CD4-positive, alpha-beta T cell (primary cell): ENCODE data around the gene CCDC187. TPM values are rescaled to one million over a fixed set of nuclear protein-coding genes. Genes with fewer than 3 reads are reported as not detected.

Experiments used
- ATAC-seq: fragments of 200-7000 bp; cut with Tn5 transposase; one replicate; pipeline ENCODE4 v1.10.0; 2022; ENCODE audit warnings: mild to moderate bottlenecking; ENCODE audit not compliant: poor library complexity
- CTCF ChIA-PET: fragments of 350-600 bp; sonication (Branson Sonifier 250); formaldehyde crosslinking; loops from one replicate; lab custom pipeline; 2021; ENCODE audit warnings: antibody characterized with exemption, inconsistent platforms; lab: Charles Lee
- POLR2A ChIA-PET: fragments of 350-600 bp; sonication (Branson Sonifier 250); formaldehyde crosslinking; loops from one replicate; lab custom pipeline; 2021; ENCODE audit warnings: antibody characterized with exemption, inconsistent platforms; lab: Charles Lee
- DNase-seq, 14 experiments: peaks; one replicate each; pipeline ENCODE4 v3.0.0-alpha.2; 2013 to 2020; ENCODE audit warnings: mixed read lengths in 2 of 14
- H3K27ac ChIP-seq, 2 donors: one replicate each; pipeline versions ENCODE4 v1.5.1 to v1.7.0; 2013; ENCODE audit warnings: low read length in 2 of 2, low read depth in 1 of 2, mild to moderate bottlenecking in 1 of 2
- H3K27me3 ChIP-seq, 2 experiments: 1 replicate in 1 of 2; 2 replicates in 1 of 2; pipeline versions ENCODE4 v1.6.1 to v1.7.0; 2013; ENCODE audit warnings: low read length in 2 of 2, control low read depth in 1 of 2, mild to moderate bottlenecking in 1 of 2, moderate library complexity in 1 of 2; ENCODE audit not compliant: insufficient read depth in 2 of 2, control insufficient read depth in 1 of 2
- H3K36me3 ChIP-seq: one replicate; pipeline ENCODE4 v1.6.1; 2013; ENCODE audit warnings: low read length, control low read depth; ENCODE audit not compliant: insufficient read depth
- H3K4me1 ChIP-seq: one replicate; pipeline ENCODE4 v1.6.1; 2013; ENCODE audit warnings: low read length, control low read depth; ENCODE audit not compliant: insufficient read depth
- H3K4me3 ChIP-seq: one replicate; pipeline ENCODE4 v1.5.1; 2013; ENCODE audit warnings: mild to moderate bottlenecking, low read length, moderate library complexity
- H3K9me3 ChIP-seq, 2 experiments: 1 replicate in 1 of 2; 2 replicates in 1 of 2; pipeline versions ENCODE4 v1.6.1 to v1.7.0; 2013; ENCODE audit warnings: low read length in 2 of 2, mild to moderate bottlenecking in 2 of 2, control low read depth in 1 of 2, moderate library complexity in 1 of 2; ENCODE audit not compliant: control insufficient read depth in 1 of 2, insufficient read depth in 1 of 2
- H3K27ac Mint-ChIP-seq: one replicate; pipeline ENCODE4 v1.8.0; 2020; ENCODE audit warnings: mixed read lengths
- H3K27me3 Mint-ChIP-seq: one replicate; pipeline ENCODE4 v1.8.0; 2021; ENCODE audit warnings: mixed read lengths
- H3K36me3 Mint-ChIP-seq: one replicate; pipeline ENCODE4 v1.8.0; 2021; ENCODE audit warnings: low read depth, mixed read lengths
- H3K4me1 Mint-ChIP-seq: one replicate; pipeline ENCODE4 v1.8.0; 2021; ENCODE audit warnings: low read depth, mixed read lengths
- H3K4me3 Mint-ChIP-seq: one replicate; pipeline ENCODE4 v1.8.0; 2020; ENCODE audit warnings: mild to moderate bottlenecking, mixed read lengths
- H3K9me3 Mint-ChIP-seq: one replicate; pipeline ENCODE4 v1.8.0; 2020; ENCODE audit warnings: mixed read lengths
- intact Hi-C, 2 experiments: fragments of 100-400 bp; cut with DNase I in 1 of 2; cut with micrococcal nuclease in 1 of 2; formaldehyde crosslinking; loops; one replicate each; pipeline versions ENCODE4 v1.15.1 to v1.9.0; 2023 to 2025; cut with DNase I, micrococcal nuclease
- total RNA-seq, 174 experiments: library from RNA in 2 of 174; stranded (reverse) in 2 of 174; gene quantifications; one replicate each; pipeline ENCODE4 v1.2.3 and lab custom pipeline; 2021 to 2026
- TF ChIP-seq, protein P1 (sequence below): fragments of 200-600 bp; IDR thresholded peaks from one replicate; pipeline ENCODE4 v1.8.0; 2022; ENCODE audit warnings: antibody characterized with exemption, mild to moderate bottlenecking

Gene CCDC187
- total RNA-seq, 2 experiments from 2014 or later: not detected

DNA sequence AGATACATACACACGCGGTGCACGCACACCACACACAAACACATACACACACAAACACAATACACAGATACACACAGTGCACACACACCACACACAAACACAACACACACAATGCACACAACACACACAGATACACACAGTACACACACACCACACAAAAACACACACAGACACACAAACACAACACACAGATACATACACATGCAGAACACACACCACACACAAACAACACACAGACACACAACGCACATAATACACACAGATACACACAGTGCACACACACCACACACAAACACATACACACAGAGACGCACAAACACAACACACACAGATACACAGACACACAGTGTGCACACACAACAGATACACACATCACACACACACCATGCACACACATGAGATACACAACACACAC, 5.9 kb upstream of the CCDC187 start:
- peaks cover 0 to 12% of the 10 kb centered on the region in 2 experiments for H3K9me3 ChIP-seq
- H3K27me3 ChIP-seq: peaks cover 20 to 22% of the 10 kb centered on the region in 2 experiments
- no peaks in the 10 kb centered on the region for H3K9me3 Mint-ChIP-seq
- ATAC-seq (no peak), DNase-seq (no peak)
- H3K4me1 ChIP-seq: peaks cover 16% of the 10 kb centered on the region
- no peaks in the 10 kb centered on the region for H3K36me3 ChIP-seq
- H3K4me3 ChIP-seq: no peak overlapping the region
- no peaks in the 10 kb centered on the region for H3K36me3 Mint-ChIP-seq
- TF ChIP-seq, protein P1, sequence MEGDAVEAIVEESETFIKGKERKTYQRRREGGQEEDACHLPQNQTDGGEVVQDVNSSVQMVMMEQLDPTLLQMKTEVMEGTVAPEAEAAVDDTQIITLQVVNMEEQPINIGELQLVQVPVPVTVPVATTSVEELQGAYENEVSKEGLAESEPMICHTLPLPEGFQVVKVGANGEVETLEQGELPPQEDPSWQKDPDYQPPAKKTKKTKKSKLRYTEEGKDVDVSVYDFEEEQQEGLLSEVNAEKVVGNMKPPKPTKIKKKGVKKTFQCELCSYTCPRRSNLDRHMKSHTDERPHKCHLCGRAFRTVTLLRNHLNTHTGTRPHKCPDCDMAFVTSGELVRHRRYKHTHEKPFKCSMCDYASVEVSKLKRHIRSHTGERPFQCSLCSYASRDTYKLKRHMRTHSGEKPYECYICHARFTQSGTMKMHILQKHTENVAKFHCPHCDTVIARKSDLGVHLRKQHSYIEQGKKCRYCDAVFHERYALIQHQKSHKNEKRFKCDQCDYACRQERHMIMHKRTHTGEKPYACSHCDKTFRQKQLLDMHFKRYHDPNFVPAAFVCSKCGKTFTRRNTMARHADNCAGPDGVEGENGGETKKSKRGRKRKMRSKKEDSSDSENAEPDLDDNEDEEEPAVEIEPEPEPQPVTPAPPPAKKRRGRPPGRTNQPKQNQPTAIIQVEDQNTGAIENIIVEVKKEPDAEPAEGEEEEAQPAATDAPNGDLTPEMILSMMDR: no peak
- CTCF ChIA-PET: no interaction called here
- H3K27ac ChIP-seq: no peak overlapping the region
- peaks cover 5% of the 10 kb centered on the region for H3K4me1 Mint-ChIP-seq
- H3K27me3 Mint-ChIP-seq: peaks cover 4% of the 10 kb centered on the region
- POLR2A ChIA-PET: no interaction called here
- no peak overlapping the region for H3K27ac Mint-ChIP-seq
- intact Hi-C loops: no loop called here
- H3K4me3 Mint-ChIP-seq: no peak overlapping the region

DNA sequence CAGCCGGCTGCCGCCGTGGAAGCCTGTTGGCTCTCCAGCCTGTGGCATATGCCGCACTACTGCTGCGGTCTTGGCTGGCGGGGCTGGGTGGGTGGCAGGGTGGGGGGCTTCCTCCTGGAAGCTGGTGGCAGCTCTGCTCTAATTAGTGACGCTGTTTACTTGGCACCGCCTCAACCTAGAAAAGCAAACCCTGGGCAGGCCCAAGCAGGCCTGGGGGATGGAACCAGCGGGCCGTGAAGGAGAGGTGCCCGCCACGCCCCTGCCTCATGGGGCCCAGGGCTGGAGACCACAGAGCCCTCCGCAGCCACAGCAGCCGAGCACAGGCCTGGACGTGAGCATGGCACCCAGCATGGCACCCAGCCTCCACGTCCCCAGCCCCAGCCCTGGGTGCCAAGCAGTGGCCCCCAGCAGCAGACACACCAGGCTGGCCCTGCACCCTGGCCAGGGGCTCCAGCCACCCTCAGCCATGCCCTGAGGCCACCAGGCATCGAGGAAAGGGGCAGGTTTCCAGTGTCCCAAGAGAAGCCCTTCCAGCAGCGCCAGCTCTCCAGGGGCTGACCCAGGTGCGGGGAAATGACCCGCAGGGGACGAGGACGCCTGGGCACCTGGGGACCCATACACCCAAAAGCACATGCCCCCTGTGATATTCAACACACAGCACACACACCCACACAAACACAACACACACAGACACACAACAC, 5.4 kb upstream of the CCDC187 start:
- Histone ChIP-seq H3K36me3 (no peaks in the 10 kb centered on the region), H3K4me1 (peaks cover 16% of the 10 kb centered on the region), H3K9me3 (peaks cover 0 to 6% of the 10 kb centered on the region in 2 experiments), H3K4me3 (no peak overlapping the region), H3K27me3 (peaks cover 20 to 22% of the 10 kb centered on the region in 2 experiments), H3K27ac (no peak overlapping the region)
- ChIA-PET CTCF (no interaction called here), POLR2A (no interaction called here)
- Mint-ChIP-seq H3K9me3 (no peaks in the 10 kb centered on the region), H3K36me3 (no peaks in the 10 kb centered on the region), H3K27ac (no peak overlapping the region), H3K4me1 (peaks cover 5% of the 10 kb centered on the region), H3K4me3 (no peak overlapping the region), H3K27me3 (no peaks in the 10 kb centered on the region)
- intact Hi-C loops: no loop called here
- ATAC-seq: no peak
- TF ChIP-seq, protein P1: no peak
- no peak for DNase-seq

DNA sequence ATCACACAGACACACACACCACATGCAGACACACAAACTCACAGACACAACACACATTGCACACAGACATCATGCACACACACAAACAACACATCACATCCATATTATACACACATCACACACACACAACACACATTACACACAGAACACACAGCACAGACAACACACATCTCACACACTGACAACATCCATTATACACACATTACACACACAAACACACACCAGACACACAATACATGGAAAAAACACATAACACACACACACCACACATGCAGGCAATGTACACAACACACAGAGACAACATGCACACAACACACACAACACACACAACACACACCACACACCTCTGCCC, 4.8 kb upstream of the CCDC187 start:
- no peaks in the 10 kb centered on the region for H3K36me3 Mint-ChIP-seq
- H3K27me3 Mint-ChIP-seq: no peaks in the 10 kb centered on the region
- no peak overlapping the region for H3K4me3 ChIP-seq
- ChIA-PET POLR2A (no interaction called here), CTCF (no interaction called here)
- H3K27me3 ChIP-seq: peaks cover 20 to 22% of the 10 kb centered on the region in 2 experiments
- DNase-seq: no peak
- peaks cover 0 to 6% of the 10 kb centered on the region in 2 experiments for H3K9me3 ChIP-seq
- no peak for ATAC-seq
- no peak overlapping the region for H3K27ac ChIP-seq
- no peaks in the 10 kb centered on the region for H3K9me3 Mint-ChIP-seq
- TF ChIP-seq, protein P1: no peak
- H3K4me1 Mint-ChIP-seq: peaks cover 5% of the 10 kb centered on the region
- H3K4me3 Mint-ChIP-seq: no peak overlapping the region
- H3K36me3 ChIP-seq: no peaks in the 10 kb centered on the region
- intact Hi-C loops: no loop called here
- peaks cover 16% of the 10 kb centered on the region for H3K4me1 ChIP-seq
- no peak overlapping the region for H3K27ac Mint-ChIP-seq
